GM18517 (cell line): ENCODE measurements around the gene USP9X.
"Not testable (repeated sequence)": the region's sequence is repeated elsewhere in the genome, so short reads cannot be mapped to it uniquely, and the experiment has no call there.

Experiments used
- ATAC-seq: cut with Tn5 transposase; IDR thresholded peaks from one replicate; pipeline ENCODE4 v1.9.1; 2021; ENCODE audit warnings: mild to moderate bottlenecking, moderate library complexity; ENCODE audit not compliant: unreplicated experiment

The USP9X gene

GRCh38 chrX:41273638-41274037, 188.4 kb downstream of the USP9X start:
- ATAC-seq = no peak

- ATAC-seq = no peak
Observed at GRCh38 chrX:41275661-41276609, 190.7 kb downstream of the USP9X start.

- no peak for ATAC-seq
Observed at GRCh38 chrX:41276661-41277506, 191.6 kb downstream of the USP9X start.

- not testable (repeated sequence) for ATAC-seq
Observed at GRCh38 chrX:41282307-41282706, 197.1 kb downstream of the USP9X start.

GRCh38 chrX:41285928-41286327, 200.7 kb downstream of the USP9X start:
- ATAC-seq = not testable (repeated sequence)
